WTC11 (cell line): Measurements from ENCODE around the gene PLD1. TPM values are rescaled to one million over a fixed set of nuclear protein-coding genes. Genes with fewer than 3 reads are reported as not detected.

Source experiments
- ATAC-seq: fragments of 200-7000 bp; cut with Tn5 transposase; 2 replicates; pipeline ENCODE4 v1.10.0; 2021; ENCODE audit warnings: mild to moderate bottlenecking, moderate library complexity
- CTCF ChIA-PET: fragments of 300-600 bp; sonication (Branson Sonifier 250); formaldehyde crosslinking; loops from one replicate; lab custom pipeline; 2021; ENCODE audit warnings: antibody characterized with exemption; lab: Charles Lee
- POLR2A ChIA-PET: fragments of 350-600 bp; sonication (Branson Sonifier 250); formaldehyde crosslinking; loops from one replicate; lab custom pipeline; 2021; ENCODE audit warnings: antibody characterized with exemption; lab: Charles Lee
- DNase-seq: peaks from one replicate; pipeline ENCODE4 v3.0.0; 2021; ENCODE audit warnings: low spot score
- H3K27ac Mint-ChIP-seq: 2 replicates; pipeline ENCODE4 v1.8.0; 2021; ENCODE audit warnings: mixed read lengths
- H3K27me3 Mint-ChIP-seq: 2 replicates; pipeline ENCODE4 v1.8.0; 2021; ENCODE audit warnings: low read depth, mild to moderate bottlenecking, moderate library complexity, mixed read lengths
- H3K36me3 Mint-ChIP-seq: 2 replicates; pipeline ENCODE4 v1.8.0; 2021; ENCODE audit warnings: mixed read lengths
- H3K4me1 Mint-ChIP-seq: 2 replicates; pipeline ENCODE4 v1.8.0; 2022; ENCODE audit warnings: mixed read lengths
- H3K4me3 Mint-ChIP-seq: 2 replicates; pipeline ENCODE4 v1.8.0; 2021; ENCODE audit warnings: mild to moderate bottlenecking, moderate library complexity, mixed read lengths
- H3K9me3 Mint-ChIP-seq: 2 replicates; pipeline ENCODE4 v1.8.0; 2021; ENCODE audit warnings: mixed read lengths
- CTCF ChIP-seq: fragments of 200-600 bp; IDR thresholded peaks from 2 replicates; pipeline ENCODE4 v1.8.0; 2022; ENCODE audit warnings: antibody characterized with exemption
- E2F4 ChIP-seq: sonication (generic); formaldehyde crosslinking; IDR thresholded peaks from 2 replicates; pipeline ENCODE4 v1.8.1; 2022; ENCODE audit warnings: low read depth, mild to moderate bottlenecking, moderate library complexity, missing genetic modification reagents, borderline replicate concordance
- GABPB1 ChIP-seq: sonication (generic); formaldehyde crosslinking; IDR thresholded peaks from 2 replicates; pipeline ENCODE4 v1.8.1; 2023; ENCODE audit warnings: mild to moderate bottlenecking, missing genetic modification reagents
- GTF2I ChIP-seq: fragments of 250-450 bp; sonication (Bioruptor Pico); conservative IDR thresholded peaks from 2 replicates; pipeline ENCODE4 v1.4.0; 2021; ENCODE audit warnings: mild to moderate bottlenecking
- JUN ChIP-seq: sonication (generic); formaldehyde crosslinking; IDR thresholded peaks from 2 replicates; pipeline ENCODE4 v1.8.0; 2023; ENCODE audit warnings: mild to moderate bottlenecking, missing genetic modification reagents
- KAT7 ChIP-seq: sonication (generic); formaldehyde crosslinking; IDR thresholded peaks from 2 replicates; pipeline ENCODE4 v1.8.1; 2023; ENCODE audit warnings: missing genetic modification reagents, mild to moderate bottlenecking, borderline replicate concordance
- NFE2L1 ChIP-seq: sonication (generic); formaldehyde crosslinking; IDR thresholded peaks from 2 replicates; pipeline ENCODE4 v1.8.1; 2023; ENCODE audit warnings: missing genetic modification reagents
- PRDM15 ChIP-seq: sonication (generic); formaldehyde crosslinking; IDR thresholded peaks from 2 replicates; pipeline ENCODE4 v1.8.0; 2022; ENCODE audit warnings: missing genetic modification reagents
- RELA ChIP-seq: sonication (generic); formaldehyde crosslinking; IDR thresholded peaks from 2 replicates; pipeline ENCODE4 v1.8.1; 2022; ENCODE audit warnings: missing genetic modification reagents, mild to moderate bottlenecking, borderline replicate concordance
- SMAD4 ChIP-seq: sonication (generic); formaldehyde crosslinking; IDR thresholded peaks from 2 replicates; pipeline ENCODE4 v1.8.0; 2022; ENCODE audit warnings: mild to moderate bottlenecking, missing genetic modification reagents
- STAT6 ChIP-seq: sonication (generic); formaldehyde crosslinking; conservative IDR thresholded peaks from 2 replicates; pipeline ENCODE4 v1.8.1; 2023; ENCODE audit warnings: mild to moderate bottlenecking, low read depth, missing genetic modification reagents, moderate library complexity
- USF2 ChIP-seq: sonication (generic); formaldehyde crosslinking; IDR thresholded peaks from 2 replicates; pipeline ENCODE4 v1.8.1; 2023; ENCODE audit warnings: mild to moderate bottlenecking, missing genetic modification reagents, moderate library complexity
- ZNF219 ChIP-seq: sonication (generic); formaldehyde crosslinking; IDR thresholded peaks from 2 replicates; pipeline ENCODE4 v1.8.0; 2023; ENCODE audit warnings: missing genetic modification reagents, mild to moderate bottlenecking, borderline replicate concordance
- ZNF263 ChIP-seq: sonication (generic); formaldehyde crosslinking; IDR thresholded peaks from 2 replicates; pipeline ENCODE4 v1.8.1; 2022; ENCODE audit warnings: low read depth, mild to moderate bottlenecking, moderate library complexity, missing genetic modification reagents
- ZNF396 ChIP-seq: fragments of 250-450 bp; sonication (Bioruptor Pico); IDR thresholded peaks from 2 replicates; pipeline ENCODE4 v1.8.0; 2021; ENCODE audit warnings: mild to moderate bottlenecking, moderate library complexity, borderline replicate concordance
- ZNF416 ChIP-seq: fragments of 250-450 bp; sonication (Bioruptor Pico); IDR thresholded peaks from 2 replicates; pipeline ENCODE4 v1.9.0; 2021; ENCODE audit warnings: mild to moderate bottlenecking, inconsistent platforms
- ZNF423 ChIP-seq: fragments of 250-450 bp; sonication (Bioruptor Pico); IDR thresholded peaks from 2 replicates; pipeline ENCODE4 v2.1.2; 2022; ENCODE audit warnings: mild to moderate bottlenecking, moderate library complexity
- total RNA-seq: library from RNA; stranded (reverse); gene quantifications from 3 replicates; pipeline ENCODE4 v1.2.3, GENCODE V29; 2021

The PLD1 gene
- total RNA-seq, 1 experiment from 2014 or later, result 4.0 TPM

GRCh38 chr3:171844873-171845272 is 34.6 kb upstream of the PLD1 start:
- Mint-ChIP-seq H3K9me3 (peaks cover 10% of the 10 kb centered on the region), H3K36me3 (no peaks in the 10 kb centered on the region), H3K4me1 (peaks cover 23% of the 10 kb centered on the region), H3K27me3 (no peaks in the 10 kb centered on the region), H3K27ac (no peak overlapping the region), H3K4me3 (no peak overlapping the region)
- no peak for TF ChIP-seq ZNF263 (CRISPR knock-in tag)
- no peak for TF ChIP-seq KAT7 (CRISPR knock-in tag)
- TF ChIP-seq E2F4 (CRISPR knock-in tag), result no peak
- no peak for TF ChIP-seq RELA
- no peak for TF ChIP-seq PRDM15 (CRISPR knock-in tag)
- TF ChIP-seq SMAD4 (CRISPR knock-in tag), result no peak
- no peak for TF ChIP-seq USF2 (CRISPR knock-in tag)
- no peak for TF ChIP-seq ZNF396 (CRISPR knock-in tag)
- no peak for TF ChIP-seq ZNF219 (CRISPR knock-in tag)
- no peak for TF ChIP-seq ZNF416 (CRISPR knock-in tag)
- DNase-seq, result no peak
- CTCF ChIA-PET, result no interaction called here
- ATAC-seq, result no peak
- POLR2A ChIA-PET, result no interaction called here

GRCh38 chr3:171842864-171843518 is 32.7 kb upstream of the PLD1 start, which contains the start of gene TMEM212:
TMEM212 (plus strand) TSS chr3:171843349; CDS start chr3:171843384, 35 bp downstream.
- Mint-ChIP-seq H3K4me3 (no peak within 1 kb of the TSS), H3K36me3 (no peaks in the 10 kb centered on the region), H3K4me1 (peaks cover 32% of the 10 kb centered on the region), H3K9me3 (peaks cover 5% of the 10 kb centered on the region; the same call in 1 of the 2 replicates), H3K27me3 (no peaks in the 10 kb centered on the region), H3K27ac (no peak within 1 kb of the TSS)
- ATAC-seq (peak; percentile 65), DNase-seq (no peak)
- CTCF ChIA-PET, result interaction anchor here (1.5 kb wide), 1 partner anchor 229 kb away, joined by 6 read pairs; no protein-coding TSS in a partner anchor
- TF ChIP-seq GABPB1 (CRISPR knock-in tag) (peak; percentile 43), GTF2I (CRISPR knock-in tag) (no peak), STAT6 (no peak)
- POLR2A ChIA-PET, result no interaction called here

- no peaks in the 10 kb centered on the region for H3K36me3 Mint-ChIP-seq
- DNase-seq, result no peak
- CTCF ChIA-PET, result interaction anchor here (1.2 kb wide), 3 partner anchors 161 to 500 kb away, joined by 3 to 4 read pairs (median 3); no protein-coding TSS in a partner anchor
These were observed 31.3 kb upstream of the PLD1 start for GRCh38 chr3:171841620-171842000.

More at GRCh38 chr3:171841620-171842000, 31.3 kb upstream of the PLD1 start:
- no peak for ATAC-seq
- H3K27ac Mint-ChIP-seq, result no peak overlapping the region
- TF ChIP-seq CTCF, result no peak
- TF ChIP-seq ZNF423 (CRISPR knock-in tag), result no peak
- no peak for TF ChIP-seq JUN (CRISPR knock-in tag)
- TF ChIP-seq NFE2L1 (CRISPR knock-in tag), result no peak
- no peak for TF ChIP-seq KAT7 (CRISPR knock-in tag)
- H3K4me1 Mint-ChIP-seq, result peaks cover 32% of the 10 kb centered on the region
- no peaks in the 10 kb centered on the region for H3K27me3 Mint-ChIP-seq
- no peak overlapping the region for H3K4me3 Mint-ChIP-seq
- peaks cover 5% of the 10 kb centered on the region; the same call in 1 of the 2 replicates for H3K9me3 Mint-ChIP-seq
- POLR2A ChIA-PET, result no interaction called here
